Parathyroid adenoma (tissue), 2 donors: ENCODE measurements around the gene TMEM200B.

ENCODE experiments used
- H2AFZ ChIP-seq: fragments of 300-600 bp; sonication (generic); one replicate; pipeline ENCODE4 v1.7.0; 2017; ENCODE audit warnings: antibody characterized with exemption, mild to moderate bottlenecking
- H3K27ac ChIP-seq: fragments of 300-600 bp; sonication (generic); one replicate; pipeline ENCODE4 v1.7.0; 2017
- H3K27me3 ChIP-seq: fragments of 300-600 bp; sonication (generic); one replicate; pipeline ENCODE4 v1.7.0; 2017; ENCODE audit warnings: low read length; ENCODE audit not compliant: control insufficient read depth, insufficient read depth
- H3K36me3 ChIP-seq: fragments of 300-600 bp; sonication (generic); one replicate; pipeline ENCODE4 v1.7.0; 2017; ENCODE audit warnings: low read length; ENCODE audit not compliant: control insufficient read depth, insufficient read depth
- H3K4me1 ChIP-seq: fragments of 300-600 bp; sonication (generic); one replicate; pipeline ENCODE4 v1.7.0; 2017; ENCODE audit warnings: control low read depth
- H3K4me2 ChIP-seq: fragments of 300-600 bp; sonication (generic); one replicate; pipeline ENCODE4 v1.7.0; 2017; ENCODE audit warnings: low read length
- H3K4me3 ChIP-seq: fragments of 300-600 bp; sonication (generic); one replicate; pipeline ENCODE4 v1.7.0; 2017; ENCODE audit warnings: low read depth, low read length
- H3K79me2 ChIP-seq: fragments of 300-600 bp; sonication (generic); one replicate; pipeline ENCODE4 v1.7.0; 2017; ENCODE audit warnings: control low read depth
- H3K9ac ChIP-seq: fragments of 300-600 bp; sonication (generic); one replicate; pipeline ENCODE4 v1.7.0; 2017; ENCODE audit warnings: mild to moderate bottlenecking
- H3K9me3 ChIP-seq: fragments of 300-600 bp; sonication (generic); one replicate; pipeline ENCODE4 v1.7.0; 2017; ENCODE audit warnings: low read length; ENCODE audit not compliant: control insufficient read depth
- TF ChIP-seq, protein P1 (sequence below): fragments of 300-600 bp; sonication (generic); IDR thresholded peaks from one replicate; pipeline ENCODE4 v1.7.0; 2017; ENCODE audit warnings: antibody characterized with exemption, mild to moderate bottlenecking
- donor health status: primary hyperparathyroidism.

Gene TMEM200B

GRCh38 chr1:29120947-29121485 is 2.7 kb downstream of the TMEM200B start:
- Histone ChIP-seq H3K27me3 (no peaks in the 10 kb centered on the region), H3K4me3 (no peak overlapping the region), H3K79me2 (no peaks in the 10 kb centered on the region), H3K9me3 (no peaks in the 10 kb centered on the region), H3K9ac (no peak overlapping the region), H2AFZ (no peak overlapping the region), H3K36me3 (no peaks in the 10 kb centered on the region), H3K4me2 (no peak overlapping the region), H3K27ac (no peak overlapping the region), H3K4me1 (no peaks in the 10 kb centered on the region)
- TF ChIP-seq, protein P1, sequence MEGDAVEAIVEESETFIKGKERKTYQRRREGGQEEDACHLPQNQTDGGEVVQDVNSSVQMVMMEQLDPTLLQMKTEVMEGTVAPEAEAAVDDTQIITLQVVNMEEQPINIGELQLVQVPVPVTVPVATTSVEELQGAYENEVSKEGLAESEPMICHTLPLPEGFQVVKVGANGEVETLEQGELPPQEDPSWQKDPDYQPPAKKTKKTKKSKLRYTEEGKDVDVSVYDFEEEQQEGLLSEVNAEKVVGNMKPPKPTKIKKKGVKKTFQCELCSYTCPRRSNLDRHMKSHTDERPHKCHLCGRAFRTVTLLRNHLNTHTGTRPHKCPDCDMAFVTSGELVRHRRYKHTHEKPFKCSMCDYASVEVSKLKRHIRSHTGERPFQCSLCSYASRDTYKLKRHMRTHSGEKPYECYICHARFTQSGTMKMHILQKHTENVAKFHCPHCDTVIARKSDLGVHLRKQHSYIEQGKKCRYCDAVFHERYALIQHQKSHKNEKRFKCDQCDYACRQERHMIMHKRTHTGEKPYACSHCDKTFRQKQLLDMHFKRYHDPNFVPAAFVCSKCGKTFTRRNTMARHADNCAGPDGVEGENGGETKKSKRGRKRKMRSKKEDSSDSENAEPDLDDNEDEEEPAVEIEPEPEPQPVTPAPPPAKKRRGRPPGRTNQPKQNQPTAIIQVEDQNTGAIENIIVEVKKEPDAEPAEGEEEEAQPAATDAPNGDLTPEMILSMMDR, result no peak

GRCh38 chr1:29120367-29120766 is 3.3 kb downstream of the TMEM200B start:
- TF ChIP-seq, protein P1, result no peak
- Histone ChIP-seq H3K9me3 (no peaks in the 10 kb centered on the region), H3K9ac (no peak overlapping the region), H3K36me3 (no peaks in the 10 kb centered on the region), H3K79me2 (no peaks in the 10 kb centered on the region), H2AFZ (no peak overlapping the region), H3K4me2 (no peak overlapping the region), H3K27me3 (no peaks in the 10 kb centered on the region), H3K4me3 (no peak overlapping the region), H3K4me1 (no peaks in the 10 kb centered on the region), H3K27ac (no peak overlapping the region)

DNA sequence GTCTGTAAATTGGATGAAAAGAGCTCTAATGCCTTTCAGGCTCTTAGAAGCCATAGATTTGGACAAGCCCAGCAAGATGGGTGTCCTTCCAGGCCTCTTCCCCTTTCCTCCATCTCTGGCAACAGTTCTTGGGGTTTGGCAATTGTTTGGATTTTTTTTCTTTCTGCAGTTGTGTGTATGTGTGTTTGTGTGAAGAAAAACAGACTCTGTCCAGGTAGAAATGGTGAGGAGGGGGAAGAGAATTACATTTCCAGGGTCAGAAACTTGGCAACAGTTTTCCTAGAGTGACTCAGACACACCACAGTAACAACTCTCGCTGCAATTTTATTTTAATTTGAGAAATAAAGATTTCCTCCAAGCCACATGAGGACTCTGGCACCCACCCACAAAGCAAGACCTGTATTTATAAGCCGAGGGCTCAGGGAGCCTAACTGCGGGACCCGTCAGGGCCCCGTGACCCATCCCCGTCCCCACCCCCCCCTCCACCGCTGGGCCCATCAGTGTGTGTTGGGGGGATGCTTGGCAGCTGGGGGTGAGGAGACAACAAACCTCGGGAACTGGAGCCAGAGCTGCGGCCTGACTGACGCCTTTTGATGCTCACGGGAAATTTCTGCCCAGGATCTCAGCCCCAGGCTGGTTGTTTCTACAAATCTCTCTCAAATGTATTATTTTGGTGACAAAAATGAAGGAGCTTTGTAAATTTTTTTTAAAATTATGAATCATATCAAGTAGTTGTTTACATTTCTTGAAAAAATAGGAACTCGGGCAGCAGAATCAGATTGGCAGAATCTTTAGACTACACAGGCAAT is 4.4 kb downstream of the TMEM200B start:
- no peaks in the 10 kb centered on the region for H3K9me3 ChIP-seq
- H3K79me2 ChIP-seq, result no peaks in the 10 kb centered on the region
- H3K4me2 ChIP-seq, result no peak overlapping the region
- H3K36me3 ChIP-seq, result no peaks in the 10 kb centered on the region
- H3K27me3 ChIP-seq, result no peaks in the 10 kb centered on the region
- no peak overlapping the region for H2AFZ ChIP-seq
- no peak overlapping the region for H3K27ac ChIP-seq
- no peaks in the 10 kb centered on the region for H3K4me1 ChIP-seq
- TF ChIP-seq, protein P1, result no peak
- no peak overlapping the region for H3K4me3 ChIP-seq
- no peak overlapping the region for H3K9ac ChIP-seq

- TF ChIP-seq, protein P1, result peak; percentile 16
- H3K4me1 ChIP-seq, result no peaks in the 10 kb centered on the region
- H3K9ac ChIP-seq, result no peak overlapping the region
- no peaks in the 10 kb centered on the region for H3K36me3 ChIP-seq
- no peaks in the 10 kb centered on the region for H3K27me3 ChIP-seq
- no peak overlapping the region for H2AFZ ChIP-seq
- H3K79me2 ChIP-seq, result no peaks in the 10 kb centered on the region
- H3K4me2 ChIP-seq, result no peak overlapping the region
- no peaks in the 10 kb centered on the region for H3K9me3 ChIP-seq
- no peak overlapping the region for H3K27ac ChIP-seq
- H3K4me3 ChIP-seq, result no peak overlapping the region
Measured at GRCh38 chr1:29117381-29117780, 6.3 kb downstream of the TMEM200B start.

DNA sequence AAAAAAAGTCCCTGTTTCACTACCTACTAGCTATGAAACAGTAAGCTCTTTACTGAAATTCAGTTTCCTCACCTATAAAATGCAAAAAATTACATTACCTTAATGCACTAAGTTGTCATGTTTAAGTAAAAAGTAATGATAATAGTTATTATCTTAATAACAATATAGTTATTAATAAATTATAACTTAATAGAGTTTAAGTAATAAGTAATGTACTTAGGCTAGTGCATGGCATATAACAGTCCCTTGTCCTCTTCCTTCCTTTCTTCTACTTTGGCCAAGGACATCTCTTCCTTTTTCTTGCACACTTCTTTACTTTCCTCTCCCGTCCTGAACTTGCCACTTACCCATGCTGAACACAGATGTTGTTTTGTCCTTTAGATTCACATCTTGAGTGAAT is 9.0 kb downstream of the TMEM200B start:
- H3K4me2 ChIP-seq, result no peak overlapping the region
- no peak overlapping the region for H3K27ac ChIP-seq
- TF ChIP-seq, protein P1, result no peak
- H3K9me3 ChIP-seq, result no peaks in the 10 kb centered on the region
- no peaks in the 10 kb centered on the region for H3K79me2 ChIP-seq
- H3K27me3 ChIP-seq, result no peaks in the 10 kb centered on the region
- H2AFZ ChIP-seq, result no peak overlapping the region
- H3K4me1 ChIP-seq, result no peaks in the 10 kb centered on the region
- no peaks in the 10 kb centered on the region for H3K36me3 ChIP-seq
- H3K4me3 ChIP-seq, result no peak overlapping the region
- no peak overlapping the region for H3K9ac ChIP-seq
